IMR-90 (cell line): ENCODE results near the gene CMAS. TPM values are rescaled to one million over a fixed set of nuclear protein-coding genes. Genes with fewer than 3 reads are reported as not detected.

Experiments used
- ATAC-seq: fragments of 200-7000 bp; cut with Tn5 transposase; 2 replicates; pipeline ENCODE4 v1.9.1; 2020; ENCODE audit warnings: low read depth, mild to moderate bottlenecking, moderate library complexity
- BruUV-seq: library from RNA; stranded (reverse); fragments of 400-500 nt; replicated peaks from 2 replicates; lab custom pipeline; 2021; lab: Mats Ljungman, UMichigan
- CTCF ChIA-PET: fragments of 300-600 bp; formaldehyde crosslinking; extraction: SDS; loops from one replicate; lab custom pipeline; 2021; ENCODE audit warnings: antibody characterized with exemption; lab: Yijun Ruan, JAX
- POLR2A ChIA-PET: fragments of 300-600 bp; sonication (Branson Sonifier 250); formaldehyde crosslinking; loops from one replicate; lab custom pipeline; 2022; ENCODE audit warnings: antibody characterized with exemption; ENCODE audit not compliant: unreplicated experiment; lab: Charles Lee
- DNase-seq: peaks from one replicate; pipeline ENCODE4 v3.0.0; 2013
- H2AFZ ChIP-seq: replicated peaks from 2 replicates; pipeline ENCODE3; 2013; ENCODE audit warnings: low read length, mild to moderate bottlenecking; ENCODE audit not compliant: poor library complexity
- H2AK5ac ChIP-seq: 2 replicates; pipeline ENCODE4 v1.6.1; 2013; ENCODE audit warnings: low read depth, low read length, inconsistent platforms
- H2AK9ac ChIP-seq: replicated peaks from 2 replicates; pipeline ENCODE3; 2013; ENCODE audit warnings: mild to moderate bottlenecking, low read depth, low read length, moderate library complexity; ENCODE audit not compliant: poor library complexity
- H2BK120ac ChIP-seq: 2 replicates; pipeline ENCODE4 v1.6.1; 2013; ENCODE audit warnings: low read depth, low read length, inconsistent platforms
- H2BK15ac ChIP-seq: 3 replicates; pipeline ENCODE4 v1.6.1; 2013; ENCODE audit warnings: low read depth, low read length, inconsistent platforms
- H2BK20ac ChIP-seq: 2 replicates; pipeline ENCODE4 v1.6.1; 2013; ENCODE audit warnings: low read depth, mild to moderate bottlenecking, inconsistent platforms, low read length, moderate library complexity
- H2BK5ac ChIP-seq: 2 replicates; pipeline ENCODE4 v1.6.1; 2013; ENCODE audit warnings: mild to moderate bottlenecking, low read depth, low read length, inconsistent platforms; ENCODE audit not compliant: poor library complexity, severe bottlenecking
- H3K14ac ChIP-seq: replicated peaks from 2 replicates; pipeline ENCODE4 v1.6.1; 2013; ENCODE audit warnings: low read depth, low read length, inconsistent platforms
- H3K18ac ChIP-seq: 2 replicates; pipeline ENCODE4 v1.6.1; 2013; ENCODE audit warnings: low read depth, low read length, control low read depth
- H3K23ac ChIP-seq: 2 replicates; pipeline ENCODE4 v1.6.1; 2013; ENCODE audit warnings: low read depth, low read length, inconsistent platforms
- H3K27ac ChIP-seq: 2 replicates; pipeline ENCODE4 v1.5.1; 2013; ENCODE audit warnings: mild to moderate bottlenecking, control low read depth, low read length; ENCODE audit not compliant: insufficient read depth
- H3K27me3 ChIP-seq: 2 replicates; pipeline ENCODE4 v1.6.1; 2013; ENCODE audit warnings: low read length; ENCODE audit not compliant: control insufficient read depth, insufficient read depth
- H3K36me3 ChIP-seq: 2 replicates; pipeline ENCODE4 v1.6.1; 2013; ENCODE audit warnings: low read length, mixed read lengths; ENCODE audit not compliant: control insufficient read depth, insufficient read depth
- H3K4ac ChIP-seq: 2 replicates; pipeline ENCODE4 v1.6.1; 2013; ENCODE audit warnings: low read depth, low read length, inconsistent platforms
- H3K4me1 ChIP-seq: 2 replicates; pipeline ENCODE4 v1.6.1; 2013; ENCODE audit warnings: low read length, mixed read lengths; ENCODE audit not compliant: control insufficient read depth, insufficient read depth
- H3K4me2 ChIP-seq: 2 replicates; pipeline ENCODE4 v1.6.1; 2013; ENCODE audit warnings: low read depth, mild to moderate bottlenecking, control low read depth, low read length, moderate library complexity
- H3K4me3 ChIP-seq: 2 replicates; pipeline ENCODE4 v1.5.1; 2013; ENCODE audit warnings: low read depth, mild to moderate bottlenecking, control low read depth, low read length, moderate library complexity; ENCODE audit not compliant: insufficient read depth
- H3K56ac ChIP-seq: 2 replicates; pipeline ENCODE4 v1.6.1; 2013; ENCODE audit warnings: low read length, inconsistent platforms; ENCODE audit not compliant: insufficient read depth; ENCODE audit errors: extremely low read depth
- H3K79me1 ChIP-seq, 2 experiments: 2 replicates each; pipeline ENCODE4 v1.6.1; 2013; ENCODE audit warnings: low read length in 2 of 2, inconsistent platforms in 1 of 2, low read depth in 1 of 2
- H3K9ac ChIP-seq: 2 replicates; pipeline ENCODE4 v1.6.1; 2013; ENCODE audit warnings: low read depth, low read length, control low read depth
- H3K9me1 ChIP-seq: 2 replicates; pipeline ENCODE4 v1.6.1; 2013; ENCODE audit warnings: low read length, inconsistent platforms; ENCODE audit not compliant: insufficient read depth
- H3K9me3 ChIP-seq: 2 replicates; pipeline ENCODE4 v1.6.1; 2013; ENCODE audit warnings: low read length; ENCODE audit not compliant: control insufficient read depth, insufficient read depth
- H4K20me1 ChIP-seq: 2 replicates; pipeline ENCODE4 v1.6.1; 2013; ENCODE audit warnings: low read length, inconsistent platforms; ENCODE audit not compliant: insufficient read depth
- H4K5ac ChIP-seq: 2 replicates; pipeline ENCODE4 v1.6.1; 2013; ENCODE audit warnings: mild to moderate bottlenecking, low read depth, low read length, control low read depth
- H4K8ac ChIP-seq, 2 experiments: 2 replicates each; pipeline ENCODE4 v1.6.1; 2013; ENCODE audit warnings: low read depth in 2 of 2, low read length in 2 of 2, control low read depth in 1 of 2, inconsistent platforms in 1 of 2
- H4K91ac ChIP-seq: 2 replicates; pipeline ENCODE4 v1.6.1; 2013; ENCODE audit warnings: low read depth, low read length, inconsistent platforms; ENCODE audit not compliant: insufficient read depth
- CEBPB ChIP-seq: IDR thresholded peaks from 2 replicates; pipeline ENCODE4 v1.6.1; 2012; ENCODE audit warnings: low read depth, low read length, improper control_type of control experiment
- FOS ChIP-seq: fragments of 150-350 bp; IDR thresholded peaks from 2 replicates; pipeline ENCODE4 v1.6.1; 2016; ENCODE audit warnings: low read depth, low read length
- MAFK ChIP-seq: IDR thresholded peaks from 2 replicates; pipeline ENCODE4 v1.6.1; 2012; ENCODE audit warnings: low read depth, low read length, improper control_type of control experiment
- MAZ ChIP-seq: IDR thresholded peaks from 2 replicates; pipeline ENCODE4 v1.6.1; 2012; ENCODE audit warnings: low read depth, mild to moderate bottlenecking, low read length, improper control_type of control experiment, moderate library complexity, borderline replicate concordance
- NFE2L2 ChIP-seq: fragments of 150-350 bp; IDR thresholded peaks from 2 replicates; pipeline ENCODE4 v1.6.1; 2016; ENCODE audit warnings: low read depth, mild to moderate bottlenecking, low read length
- POLR2A ChIP-seq: IDR thresholded peaks from 2 replicates; pipeline ENCODE4 v1.6.1; 2012; ENCODE audit warnings: mild to moderate bottlenecking, low read depth, low read length
- RFX5 ChIP-seq: IDR thresholded peaks from 2 replicates; pipeline ENCODE4 v1.8.0; 2012; ENCODE audit warnings: low read depth, mild to moderate bottlenecking, low read length, moderate library complexity
- SMC3 ChIP-seq: fragments of 150-350 bp; IDR thresholded peaks from 2 replicates; pipeline ENCODE4 v1.6.1; 2016; ENCODE audit warnings: low read depth, mild to moderate bottlenecking, antibody characterized with exemption, low read length, moderate library complexity
- WGBS, 2 experiments: methylation state at CpG; one replicate each; pipeline versions ENCODE4 v1.1.5 to v1.1.7; 2013; ENCODE audit warnings: missing lambda C conversion rate in 2 of 2; ENCODE audit not compliant: insufficient read length in 1 of 2; ENCODE audit errors: extremely low coverage in 2 of 2; 5-methylcytosine and 5-hydroxymethylcytosine counted together
- dilution Hi-C: fragments of 300-500 bp; cut with HindIII; formaldehyde crosslinking; loops from one replicate; pipeline ENCODE4 v1.14.3; 2018; ENCODE audit warnings: low sequenced_read_pairs; ENCODE audit not compliant: unreplicated experiment
- in situ Hi-C: fragments of 300-500 bp; cut with MboI; formaldehyde crosslinking; loops from 3 replicates; pipeline ENCODE4 v1.14.3; 2019; ENCODE audit warnings: low sequenced_read_pairs, inconsistent platforms, mixed read lengths
- intact Hi-C: fragments of 100-400 bp; cut with micrococcal nuclease; formaldehyde crosslinking; loops from 2 replicates; pipeline ENCODE4 v1.10.0; 2022
- polyA plus RNA-seq, 3 experiments: library from polyadenylated mRNA; depleted of rRNA; stranded (reverse); fragments of >200 nt; gene quantifications; 2 replicates each; pipeline ENCODE4 v1.2.3, GENCODE V29; 2012; ENCODE audit warnings: low replicate concordance in 1 of 3
- total RNA-seq: library from RNA; depleted of rRNA; stranded (reverse); fragments of >200 nt; gene quantifications from 2 replicates; pipeline ENCODE4 v1.2.3, GENCODE V29; 2012
- TF ChIP-seq, protein P1 (sequence below): fragments of 150-350 bp; IDR thresholded peaks from 2 replicates; pipeline ENCODE4 v1.6.1; 2016; ENCODE audit warnings: low read depth, mild to moderate bottlenecking, low read length, moderate library complexity, borderline replicate concordance
- TF ChIP-seq, protein P2 (sequence below): fragments of 150-350 bp; IDR thresholded peaks from 2 replicates; pipeline ENCODE4 v1.6.1; 2017; ENCODE audit warnings: mild to moderate bottlenecking, antibody characterized with exemption, low read length, low read depth
- TF ChIP-seq, protein P3 (sequence below): conservative IDR thresholded peaks from 2 replicates; pipeline ENCODE4 v1.5.1; 2012; ENCODE audit warnings: mild to moderate bottlenecking, low read depth, low read length, improper control_type of control experiment

CMAS gene
- total and polyA plus RNA-seq, 2 of the 4 experiments (the other 2 are of a cell fraction): 9.5 to 26.8 TPM

DNA sequence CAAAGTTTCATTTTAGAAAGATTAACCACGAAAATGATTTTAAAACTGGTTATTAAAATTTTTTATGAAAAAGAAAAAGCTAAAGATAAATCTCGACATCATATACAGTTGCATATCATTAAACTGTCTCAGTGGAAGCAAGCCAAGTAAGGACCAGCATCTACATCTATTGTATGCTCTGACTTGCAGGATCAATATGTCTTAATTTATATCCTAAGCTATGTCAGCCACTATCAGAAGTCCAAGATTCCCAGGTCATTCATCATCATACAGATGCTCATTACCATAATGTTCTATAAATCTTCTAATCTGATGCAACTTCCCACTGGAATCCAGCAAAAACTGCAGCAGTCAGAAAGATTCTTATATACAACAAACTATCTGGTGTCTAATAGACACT is 43.5 kb downstream of the CMAS start:
- ChIA-PET CTCF (interaction anchor here (1.2 kb wide), 1 partner anchor 11 kb away, joined by 3 read pairs; no protein-coding TSS in a partner anchor), POLR2A (no interaction called here)
- Histone ChIP-seq H3K23ac (no peak overlapping the region), H4K5ac (no peak overlapping the region), H3K9me3 (no peaks in the 10 kb centered on the region), H3K79me1 (no peaks in the 10 kb centered on the region), H4K20me1 (no peaks in the 10 kb centered on the region), H2BK120ac (no peak overlapping the region), H2BK20ac (no peak overlapping the region), H2AK5ac (no peak overlapping the region), H2BK5ac (no peak overlapping the region), H3K4me3 (no peak overlapping the region), H3K56ac (no peak overlapping the region), H3K14ac (no peak overlapping the region), H4K91ac (no peak overlapping the region), H2AFZ (no peak overlapping the region), H3K9ac (no peak overlapping the region), H3K4me2 (no peak overlapping the region), H2BK15ac (no peak overlapping the region), H3K36me3 (no peaks in the 10 kb centered on the region), H3K27ac (no peak overlapping the region), H3K18ac (no peak overlapping the region), H3K9me1 (no peaks in the 10 kb centered on the region), H3K4me1 (no peaks in the 10 kb centered on the region), H3K4ac (no peak overlapping the region), H3K27me3 (peaks cover 4% of the 10 kb centered on the region; the same call in 1 of the 2 replicates), H4K8ac (no peak overlapping the region), H2AK9ac (no peak overlapping the region)
- WGBS, 2 experiments: no CpG with 5 or more reads among the region's 2 CpGs
- dilution Hi-C loops: no loop called here
- ATAC-seq (no peak), DNase-seq (no peak)
- TF ChIP-seq, protein P1, sequence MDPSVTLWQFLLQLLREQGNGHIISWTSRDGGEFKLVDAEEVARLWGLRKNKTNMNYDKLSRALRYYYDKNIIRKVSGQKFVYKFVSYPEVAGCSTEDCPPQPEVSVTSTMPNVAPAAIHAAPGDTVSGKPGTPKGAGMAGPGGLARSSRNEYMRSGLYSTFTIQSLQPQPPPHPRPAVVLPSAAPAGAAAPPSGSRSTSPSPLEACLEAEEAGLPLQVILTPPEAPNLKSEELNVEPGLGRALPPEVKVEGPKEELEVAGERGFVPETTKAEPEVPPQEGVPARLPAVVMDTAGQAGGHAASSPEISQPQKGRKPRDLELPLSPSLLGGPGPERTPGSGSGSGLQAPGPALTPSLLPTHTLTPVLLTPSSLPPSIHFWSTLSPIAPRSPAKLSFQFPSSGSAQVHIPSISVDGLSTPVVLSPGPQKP: no peak
- TF ChIP-seq POLR2A: no peak
- TF ChIP-seq, protein P2, sequence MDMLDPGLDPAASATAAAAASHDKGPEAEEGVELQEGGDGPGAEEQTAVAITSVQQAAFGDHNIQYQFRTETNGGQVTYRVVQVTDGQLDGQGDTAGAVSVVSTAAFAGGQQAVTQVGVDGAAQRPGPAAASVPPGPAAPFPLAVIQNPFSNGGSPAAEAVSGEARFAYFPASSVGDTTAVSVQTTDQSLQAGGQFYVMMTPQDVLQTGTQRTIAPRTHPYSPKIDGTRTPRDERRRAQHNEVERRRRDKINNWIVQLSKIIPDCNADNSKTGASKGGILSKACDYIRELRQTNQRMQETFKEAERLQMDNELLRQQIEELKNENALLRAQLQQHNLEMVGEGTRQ: no peak
- TF ChIP-seq, protein P3, sequence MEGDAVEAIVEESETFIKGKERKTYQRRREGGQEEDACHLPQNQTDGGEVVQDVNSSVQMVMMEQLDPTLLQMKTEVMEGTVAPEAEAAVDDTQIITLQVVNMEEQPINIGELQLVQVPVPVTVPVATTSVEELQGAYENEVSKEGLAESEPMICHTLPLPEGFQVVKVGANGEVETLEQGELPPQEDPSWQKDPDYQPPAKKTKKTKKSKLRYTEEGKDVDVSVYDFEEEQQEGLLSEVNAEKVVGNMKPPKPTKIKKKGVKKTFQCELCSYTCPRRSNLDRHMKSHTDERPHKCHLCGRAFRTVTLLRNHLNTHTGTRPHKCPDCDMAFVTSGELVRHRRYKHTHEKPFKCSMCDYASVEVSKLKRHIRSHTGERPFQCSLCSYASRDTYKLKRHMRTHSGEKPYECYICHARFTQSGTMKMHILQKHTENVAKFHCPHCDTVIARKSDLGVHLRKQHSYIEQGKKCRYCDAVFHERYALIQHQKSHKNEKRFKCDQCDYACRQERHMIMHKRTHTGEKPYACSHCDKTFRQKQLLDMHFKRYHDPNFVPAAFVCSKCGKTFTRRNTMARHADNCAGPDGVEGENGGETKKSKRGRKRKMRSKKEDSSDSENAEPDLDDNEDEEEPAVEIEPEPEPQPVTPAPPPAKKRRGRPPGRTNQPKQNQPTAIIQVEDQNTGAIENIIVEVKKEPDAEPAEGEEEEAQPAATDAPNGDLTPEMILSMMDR: no peak
- no peak for TF ChIP-seq NFE2L2
- TF ChIP-seq MAFK: no peak
- no peak for TF ChIP-seq RFX5
- no peak for TF ChIP-seq MAZ
- TF ChIP-seq CEBPB: no peak
- no peak for TF ChIP-seq SMC3
- TF ChIP-seq FOS: no peak
- in situ Hi-C loops: loop anchor here (10.0 kb wide), 1 partner anchor 355 kb away; no protein-coding TSS in a partner anchor
- intact Hi-C loops: loop anchor here (10.0 kb wide), 1 partner anchor 545 kb away; no protein-coding TSS in a partner anchor
- no TSS peak for BruUV-seq
